ENCODE results near the gene EDC3. TPM values are rescaled to one million over a fixed set of nuclear protein-coding genes. Genes with fewer than 3 reads are reported as not detected.

Gene EDC3
- total and polyA plus RNA-seq, 2 experiments from 2014 or later = 13.8 to 26.5 TPM

GRCh38 chr15:74682954-74683353 lies 12.9 kb downstream of the EDC3 start:
- H3K36me3 ChIP-seq (ENCODE audit: insufficient read depth) = no peaks in the 10 kb centered on the region; the same call in 1 of the 2 replicates

GRCh38 chr15:74680456-74680855 lies 15.4 kb downstream of the EDC3 start:
- peaks cover 46% of the 10 kb centered on the region for H4K20me1 ChIP-seq (replicated peaks; ENCODE audit: insufficient read depth)
- no peaks in the 10 kb centered on the region for H3K9me2 ChIP-seq (ENCODE audit: insufficient read depth)
- H3K27ac Mint-ChIP-seq = no peak overlapping the region
- H3K4me3 ChIP-seq = no peak overlapping the region
- no peak overlapping the region for H3K4me3 Mint-ChIP-seq
- H3K9me3 Mint-ChIP-seq = peaks cover 5% of the 10 kb centered on the region; the same call in 1 of the 3 replicates
- no peaks in the 10 kb centered on the region for H3K27me3 Mint-ChIP-seq (ENCODE audit: insufficient read depth, low read depth, poor library complexity)
- no peaks in the 10 kb centered on the region for H3K4me1 Mint-ChIP-seq
- peaks cover 17% of the 10 kb centered on the region for H3K36me3 Mint-ChIP-seq (ENCODE audit: low read depth)
- no peaks in the 10 kb centered on the region for H3K36me3 ChIP-seq (ENCODE audit: insufficient read depth)
- no peaks in the 10 kb centered on the region for H3F3A ChIP-seq (replicated peaks; ENCODE audit: low read depth)
- ATAC-seq = no peak
- no peak overlapping the region for H2AFZ ChIP-seq
- H3K4me1 ChIP-seq (ENCODE audit: insufficient read depth) = no peaks in the 10 kb centered on the region
- H3K79me2 ChIP-seq (replicated peaks; ENCODE audit: insufficient read depth) = peaks cover 92% of the 10 kb centered on the region
- no peaks in the 10 kb centered on the region for H3K27me3 ChIP-seq (ENCODE audit: insufficient read depth)
- no peak overlapping the region for H3K4me2 ChIP-seq
- H3K27ac ChIP-seq (ENCODE audit: low read depth) = no peak overlapping the region
- no peak for DNase-seq (ENCODE audit: low spot score)
- TF ChIP-seq REST (IDR thresholded peaks at IDR 0.05; ENCODE audit: unreplicated experiment) (no peak), ZNF331 (CRISPR knock-in tag; IDR thresholded peaks at IDR 0.05; ENCODE audit: low read depth) (no peak), NANOG (IDR thresholded peaks at IDR 0.05; ENCODE audit: borderline replicate concordance) (no peak), POLR2AphosphoS5 (IDR thresholded peaks at IDR 0.05; ENCODE audit: low read depth) (no peak), STAT1 (IDR thresholded peaks at IDR 0.05; ENCODE audit: unreplicated experiment) (no peak), JUNB (IDR thresholded peaks at IDR 0.05; ENCODE audit: unreplicated experiment) (no peak), EZH2phosphoT487 (IDR thresholded peaks at IDR 0.05; ENCODE audit: unreplicated experiment) (no peak), CREB1 (CRISPR knock-in tag; IDR thresholded peaks at IDR 0.05; ENCODE audit: low read depth) (no peak), ZNF462 (CRISPR knock-in tag; IDR thresholded peaks at IDR 0.05) (no peak), CTCF (conservative IDR thresholded peaks at IDR 0.05; ENCODE audit: low read depth in 2 of 2) (no peak)

More at GRCh38 chr15:74682954-74683353, 12.9 kb downstream of the EDC3 start:
- no peak overlapping the region for H3K4me3 Mint-ChIP-seq
- Histone ChIP-seq H4K20me1 (replicated peaks; ENCODE audit: insufficient read depth) (peaks cover 33% of the 10 kb centered on the region), H2AFZ (no peak overlapping the region), H3K9me2 (ENCODE audit: insufficient read depth) (no peaks in the 10 kb centered on the region), H3K4me1 (ENCODE audit: insufficient read depth) (no peaks in the 10 kb centered on the region), H3F3A (replicated peaks; ENCODE audit: low read depth) (no peaks in the 10 kb centered on the region), H3K79me2 (replicated peaks; ENCODE audit: insufficient read depth) (peaks cover 92% of the 10 kb centered on the region), H3K4me2 (no peak overlapping the region), H3K27me3 (ENCODE audit: insufficient read depth) (no peaks in the 10 kb centered on the region), H3K27ac (ENCODE audit: low read depth) (no peak overlapping the region), H3K4me3 (no peak overlapping the region)
- ATAC-seq (no peak), DNase-seq (ENCODE audit: low spot score) (no peak)
- H3K36me3 Mint-ChIP-seq (ENCODE audit: low read depth) = peaks cover 32% of the 10 kb centered on the region
- no peak overlapping the region for H3K27ac Mint-ChIP-seq
- peaks cover 5% of the 10 kb centered on the region; the same call in 1 of the 3 replicates for H3K9me3 Mint-ChIP-seq
- no peaks in the 10 kb centered on the region for H3K27me3 Mint-ChIP-seq (ENCODE audit: insufficient read depth, low read depth, poor library complexity)
- TF ChIP-seq EZH2phosphoT487 (IDR thresholded peaks at IDR 0.05; ENCODE audit: unreplicated experiment) (no peak), ZNF331 (CRISPR knock-in tag; IDR thresholded peaks at IDR 0.05; ENCODE audit: low read depth) (no peak)
- no peaks in the 10 kb centered on the region for H3K4me1 Mint-ChIP-seq

Measured in GM23338 (cell line).